ENCODE data around the gene ITGAD. TPM values are rescaled to one million over a fixed set of nuclear protein-coding genes. Genes with fewer than 3 reads are reported as not detected.
A peak's percentile ranks its signal among the peaks of the same experiment; 100 is the strongest.

Gene ITGAD
- total RNA-seq, 1 experiment from 2014 or later = not detected

DNA sequence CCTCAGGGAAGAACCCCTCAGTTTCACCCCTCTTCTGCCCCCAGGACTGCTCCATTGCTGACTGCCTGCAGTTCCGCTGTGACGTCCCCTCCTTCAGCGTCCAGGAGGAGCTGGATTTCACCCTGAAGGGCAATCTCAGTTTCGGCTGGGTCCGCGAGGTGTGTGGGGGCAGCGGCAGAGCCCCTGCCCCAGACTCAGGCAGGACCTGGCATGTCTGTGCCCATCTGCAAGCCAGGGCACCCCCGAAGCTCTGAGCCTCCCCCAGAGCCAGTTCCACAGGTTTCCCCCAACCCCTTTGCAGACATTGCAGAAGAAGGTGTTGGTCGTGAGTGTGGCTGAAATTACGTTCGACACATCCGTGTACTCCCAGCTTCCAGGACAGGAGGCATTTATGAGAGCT is 30.7 kb downstream of the ITGAD start (continued):
- no peak for TF ChIP-seq PRRX2 (CRISPR knock-in tag; IDR thresholded peaks at IDR 0.05)

GRCh38 chr16:31427441-31428278 is 34.5 kb downstream of the ITGAD start:
- Mint-ChIP-seq H3K4me1 (0 out of 2 replicates have a peak, but pooled peaks cover 2% of the 10 kb centered on the region), H3K9me3 (no peaks in the 10 kb centered on the region)

More at GRCh38 chr16:31427441-31428278, 34.5 kb downstream of the ITGAD start:
- CTCF ChIA-PET = interaction anchor here (0.7 to 2.0 kb wide), 3 partner anchors 28 to 225 kb away, joined by 3 to 7 read pairs (median 6); partner anchors contain the start of gene PYCARD
- H3K36me3 Mint-ChIP-seq = no peaks in the 10 kb centered on the region; the same call in 1 of the 2 replicates
- H3K4me3 Mint-ChIP-seq = peak overlapping the region; percentile 47
- ATAC-seq (peak; percentile 32), DNase-seq (ENCODE audit: low spot score) (peak; percentile 37)
- no peak for TF ChIP-seq ZNF317 (CRISPR knock-in tag; IDR thresholded peaks at IDR 0.05; ENCODE audit: borderline replicate concordance, low read depth)
- 0 out of 2 replicates have a peak, but pooled peaks have one; percentile 28 for TF ChIP-seq FOXP4 (CRISPR knock-in tag; IDR thresholded peaks at IDR 0.05)
- peak; percentile 87; the same call in 1 of the 2 replicates for TF ChIP-seq JUN (CRISPR knock-in tag; IDR thresholded peaks at IDR 0.05)
- 0 out of 2 replicates have a peak, but pooled peaks have one; percentile 38 for TF ChIP-seq NR1H2 (CRISPR knock-in tag; IDR thresholded peaks at IDR 0.05)
- TF ChIP-seq E2F1 (CRISPR knock-in tag; IDR thresholded peaks at IDR 0.05) = peak; percentile 37; the same call in 1 of the 2 replicates
- TF ChIP-seq, protein P1, sequence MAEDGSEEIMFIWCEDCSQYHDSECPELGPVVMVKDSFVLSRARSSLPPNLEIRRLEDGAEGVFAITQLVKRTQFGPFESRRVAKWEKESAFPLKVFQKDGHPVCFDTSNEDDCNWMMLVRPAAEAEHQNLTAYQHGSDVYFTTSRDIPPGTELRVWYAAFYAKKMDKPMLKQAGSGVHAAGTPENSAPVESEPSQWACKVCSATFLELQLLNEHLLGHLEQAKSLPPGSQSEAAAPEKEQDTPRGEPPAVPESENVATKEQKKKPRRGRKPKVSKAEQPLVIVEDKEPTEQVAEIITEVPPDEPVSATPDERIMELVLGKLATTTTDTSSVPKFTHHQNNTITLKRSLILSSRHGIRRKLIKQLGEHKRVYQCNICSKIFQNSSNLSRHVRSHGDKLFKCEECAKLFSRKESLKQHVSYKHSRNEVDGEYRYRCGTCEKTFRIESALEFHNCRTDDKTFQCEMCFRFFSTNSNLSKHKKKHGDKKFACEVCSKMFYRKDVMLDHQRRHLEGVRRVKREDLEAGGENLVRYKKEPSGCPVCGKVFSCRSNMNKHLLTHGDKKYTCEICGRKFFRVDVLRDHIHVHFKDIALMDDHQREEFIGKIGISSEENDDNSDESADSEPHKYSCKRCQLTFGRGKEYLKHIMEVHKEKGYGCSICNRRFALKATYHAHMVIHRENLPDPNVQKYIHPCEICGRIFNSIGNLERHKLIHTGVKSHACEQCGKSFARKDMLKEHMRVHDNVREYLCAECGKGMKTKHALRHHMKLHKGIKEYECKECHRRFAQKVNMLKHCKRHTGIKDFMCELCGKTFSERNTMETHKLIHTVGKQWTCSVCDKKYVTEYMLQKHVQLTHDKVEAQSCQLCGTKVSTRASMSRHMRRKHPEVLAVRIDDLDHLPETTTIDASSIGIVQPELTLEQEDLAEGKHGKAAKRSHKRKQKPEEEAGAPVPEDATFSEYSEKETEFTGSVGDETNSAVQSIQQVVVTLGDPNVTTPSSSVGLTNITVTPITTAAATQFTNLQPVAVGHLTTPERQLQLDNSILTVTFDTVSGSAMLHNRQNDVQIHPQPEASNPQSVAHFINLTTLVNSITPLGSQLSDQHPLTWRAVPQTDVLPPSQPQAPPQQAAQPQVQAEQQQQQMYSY (CRISPR knock-in tag; IDR thresholded peaks at IDR 0.05) = peak; percentile 39; the same call in 1 of the 2 replicates
- peak; percentile 90; the same call in 1 of the 2 replicates for TF ChIP-seq MAX (CRISPR knock-in tag; IDR thresholded peaks at IDR 0.05)
- TF ChIP-seq FOXJ3 (CRISPR knock-in tag; IDR thresholded peaks at IDR 0.05; ENCODE audit: borderline replicate concordance) = no peak
- TF ChIP-seq, protein P2, sequence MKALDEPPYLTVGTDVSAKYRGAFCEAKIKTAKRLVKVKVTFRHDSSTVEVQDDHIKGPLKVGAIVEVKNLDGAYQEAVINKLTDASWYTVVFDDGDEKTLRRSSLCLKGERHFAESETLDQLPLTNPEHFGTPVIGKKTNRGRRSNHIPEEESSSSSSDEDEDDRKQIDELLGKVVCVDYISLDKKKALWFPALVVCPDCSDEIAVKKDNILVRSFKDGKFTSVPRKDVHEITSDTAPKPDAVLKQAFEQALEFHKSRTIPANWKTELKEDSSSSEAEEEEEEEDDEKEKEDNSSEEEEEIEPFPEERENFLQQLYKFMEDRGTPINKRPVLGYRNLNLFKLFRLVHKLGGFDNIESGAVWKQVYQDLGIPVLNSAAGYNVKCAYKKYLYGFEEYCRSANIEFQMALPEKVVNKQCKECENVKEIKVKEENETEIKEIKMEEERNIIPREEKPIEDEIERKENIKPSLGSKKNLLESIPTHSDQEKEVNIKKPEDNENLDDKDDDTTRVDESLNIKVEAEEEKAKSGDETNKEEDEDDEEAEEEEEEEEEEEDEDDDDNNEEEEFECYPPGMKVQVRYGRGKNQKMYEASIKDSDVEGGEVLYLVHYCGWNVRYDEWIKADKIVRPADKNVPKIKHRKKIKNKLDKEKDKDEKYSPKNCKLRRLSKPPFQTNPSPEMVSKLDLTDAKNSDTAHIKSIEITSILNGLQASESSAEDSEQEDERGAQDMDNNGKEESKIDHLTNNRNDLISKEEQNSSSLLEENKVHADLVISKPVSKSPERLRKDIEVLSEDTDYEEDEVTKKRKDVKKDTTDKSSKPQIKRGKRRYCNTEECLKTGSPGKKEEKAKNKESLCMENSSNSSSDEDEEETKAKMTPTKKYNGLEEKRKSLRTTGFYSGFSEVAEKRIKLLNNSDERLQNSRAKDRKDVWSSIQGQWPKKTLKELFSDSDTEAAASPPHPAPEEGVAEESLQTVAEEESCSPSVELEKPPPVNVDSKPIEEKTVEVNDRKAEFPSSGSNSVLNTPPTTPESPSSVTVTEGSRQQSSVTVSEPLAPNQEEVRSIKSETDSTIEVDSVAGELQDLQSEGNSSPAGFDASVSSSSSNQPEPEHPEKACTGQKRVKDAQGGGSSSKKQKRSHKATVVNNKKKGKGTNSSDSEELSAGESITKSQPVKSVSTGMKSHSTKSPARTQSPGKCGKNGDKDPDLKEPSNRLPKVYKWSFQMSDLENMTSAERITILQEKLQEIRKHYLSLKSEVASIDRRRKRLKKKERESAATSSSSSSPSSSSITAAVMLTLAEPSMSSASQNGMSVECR (CRISPR knock-in tag; IDR thresholded peaks at IDR 0.05; ENCODE audit: borderline replicate concordance) = 0 out of 2 replicates have a peak, but pooled peaks have one; percentile 35
- 0 out of 2 replicates have a peak, but pooled peaks have one; percentile 58 for TF ChIP-seq TEAD1 (CRISPR knock-in tag; IDR thresholded peaks at IDR 0.05)
- TF ChIP-seq, protein P3, sequence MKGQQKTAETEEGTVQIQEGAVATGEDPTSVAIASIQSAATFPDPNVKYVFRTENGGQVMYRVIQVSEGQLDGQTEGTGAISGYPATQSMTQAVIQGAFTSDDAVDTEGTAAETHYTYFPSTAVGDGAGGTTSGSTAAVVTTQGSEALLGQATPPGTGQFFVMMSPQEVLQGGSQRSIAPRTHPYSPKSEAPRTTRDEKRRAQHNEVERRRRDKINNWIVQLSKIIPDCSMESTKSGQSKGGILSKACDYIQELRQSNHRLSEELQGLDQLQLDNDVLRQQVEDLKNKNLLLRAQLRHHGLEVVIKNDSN (CRISPR knock-in tag; IDR thresholded peaks at IDR 0.05) = peak; percentile 34; the same call in 1 of the 2 replicates
- 0 out of 2 replicates have a peak, but pooled peaks have one; percentile 32 for TF ChIP-seq TEAD4 (CRISPR knock-in tag; IDR thresholded peaks at IDR 0.05)
- TF ChIP-seq FOXK1 (CRISPR knock-in tag; IDR thresholded peaks at IDR 0.05) = peak; percentile 23; the same call in 1 of the 2 replicates
- TF ChIP-seq IRF1 (CRISPR knock-in tag; IDR thresholded peaks at IDR 0.05) = peak; percentile 75; the same call in 1 of the 2 replicates
- no peak for TF ChIP-seq NFATC4 (CRISPR knock-in tag; IDR thresholded peaks at IDR 0.05)
- H3K27me3 Mint-ChIP-seq (ENCODE audit: low read depth) = peaks cover 54% of the 10 kb centered on the region
- POLR2A ChIA-PET = interaction anchor here (0.6 to 0.9 kb wide), 3 partner anchors 15 to 272 kb away, joined by 3 read pairs; partner anchors contain the start of gene ZNF843
- no peak overlapping the region for H3K27ac Mint-ChIP-seq
